ENCODE measurements around the gene CUEDC1.

CUEDC1 gene

GRCh38 chr17:57833179-57833939, 121.9 kb downstream of the CUEDC1 start:
- H3K4me3 ChIP-seq (ENCODE audit: low read depth, low read length) = no peak overlapping the region
- DNase-seq (ENCODE audit: low read depth) = peak; percentile 81
- TF ChIP-seq CTCF (IDR thresholded peaks at IDR 0.05; ENCODE audit: insufficient read depth, low read depth, low read length, missing control alignments) = peak; percentile 94

- no peak overlapping the region for H3K4me3 ChIP-seq (ENCODE audit: low read depth, low read length)
- no peak for DNase-seq (ENCODE audit: low read depth)
- no peak for TF ChIP-seq CTCF (IDR thresholded peaks at IDR 0.05; ENCODE audit: insufficient read depth, low read depth, low read length, missing control alignments)
Measured at GRCh38 chr17:57832314-57833178, 122.7 kb downstream of the CUEDC1 start.

DNA sequence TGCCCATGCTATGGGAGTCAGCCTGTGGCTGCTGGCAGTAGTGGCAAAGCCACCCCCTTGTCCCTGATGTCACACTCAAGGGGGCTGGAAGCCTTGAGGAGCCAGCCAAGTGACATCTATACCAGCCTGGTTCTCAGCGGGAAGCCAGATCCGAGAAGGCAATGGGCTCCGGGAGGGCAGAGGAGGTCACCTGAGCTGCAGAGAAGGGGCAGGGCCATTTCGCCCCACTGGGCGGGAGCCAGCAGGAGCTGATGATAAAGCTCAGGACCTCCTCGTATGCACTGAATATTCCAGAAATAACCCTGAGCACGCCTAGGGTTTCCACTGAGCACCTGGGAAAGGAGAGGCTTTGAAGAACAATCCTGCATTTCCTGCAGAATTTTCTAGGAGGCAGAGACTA, 124.3 kb downstream of the CUEDC1 start:
- DNase-seq (ENCODE audit: low read depth) = no peak

GRCh38 chr17:57823469-57824401, 131.5 kb downstream of the CUEDC1 start:
- no peak overlapping the region for H3K4me3 ChIP-seq (ENCODE audit: low read depth, low read length)
- no peak for DNase-seq (ENCODE audit: low read depth)
- TF ChIP-seq CTCF (IDR thresholded peaks at IDR 0.05; ENCODE audit: insufficient read depth, low read depth, low read length, missing control alignments) = no peak

More for the DNA sequence above, 124.3 kb downstream of the CUEDC1 start:
- no peak for TF ChIP-seq CTCF (IDR thresholded peaks at IDR 0.05; ENCODE audit: insufficient read depth, low read depth, low read length, missing control alignments)
- no peak overlapping the region for H3K4me3 ChIP-seq (ENCODE audit: low read depth, low read length)

- DNase-seq (ENCODE audit: low read depth) = no peak
- no peak for TF ChIP-seq CTCF (IDR thresholded peaks at IDR 0.05; ENCODE audit: insufficient read depth, low read depth, low read length, missing control alignments)
Measured at GRCh38 chr17:57819867-57820266, 135.3 kb downstream of the CUEDC1 start.

DNA sequence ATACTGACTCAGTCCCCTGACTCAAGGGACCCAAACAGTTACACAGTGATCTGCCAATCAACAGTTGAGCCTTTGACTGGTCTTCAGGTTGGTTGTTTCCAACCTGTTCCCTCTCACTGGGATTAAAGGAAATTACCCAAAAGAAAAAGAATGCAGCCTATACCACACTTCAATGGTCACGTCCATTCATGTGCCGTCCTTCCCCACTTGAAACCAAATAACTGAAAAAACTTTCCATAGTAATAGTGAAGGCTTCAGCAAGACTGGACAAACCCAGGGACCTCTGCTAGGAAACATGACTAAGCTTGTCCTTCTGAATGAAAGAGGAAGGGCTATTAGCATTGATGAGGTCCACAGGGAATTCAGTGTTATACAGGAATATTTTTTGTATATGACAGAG, 135.9 kb downstream of the CUEDC1 start:
- no peak for DNase-seq (ENCODE audit: low read depth)
- TF ChIP-seq CTCF (IDR thresholded peaks at IDR 0.05; ENCODE audit: insufficient read depth, low read depth, low read length, missing control alignments) = no peak

More at GRCh38 chr17:57819867-57820266, 135.3 kb downstream of the CUEDC1 start:
- no peak overlapping the region for H3K4me3 ChIP-seq (ENCODE audit: low read depth, low read length)

More for the DNA sequence above, 135.9 kb downstream of the CUEDC1 start:
- H3K4me3 ChIP-seq (ENCODE audit: low read depth, low read length) = no peak overlapping the region
